Uterus (tissue), 4 donors: Measurements from ENCODE around the gene IQSEC3. TPM values are rescaled to one million over a fixed set of nuclear protein-coding genes. Genes with fewer than 3 reads are reported as not detected.

Experiments
- DNase-seq, 2 donors: peaks; one replicate each; pipeline ENCODE4 v3.0.0-alpha.2; 2019 to 2020
- H3K27ac ChIP-seq, 2 donors: fragments of 200-600 bp; sonication (generic); 1 replicate in 1 of 2; 2 replicates in 1 of 2; pipeline ENCODE4 v1.5.1; 2016 to 2018
- H3K27me3 ChIP-seq, 2 donors: fragments of 200-600 bp; sonication (generic); one replicate each; pipeline ENCODE4 v1.5.1; 2018 to 2019; ENCODE audit warnings: control low read depth in 1 of 2
- H3K36me3 ChIP-seq, 2 donors: fragments of 200-600 bp; sonication (generic); one replicate each; pipeline ENCODE4 v1.5.1; 2019; ENCODE audit warnings: control low read depth in 1 of 2
- H3K4me1 ChIP-seq, 2 donors: fragments of 200-600 bp; sonication (generic); one replicate each; pipeline ENCODE4 v1.5.1; 2018 to 2019; ENCODE audit warnings: control low read depth in 1 of 2
- H3K4me3 ChIP-seq, 2 donors: fragments of 200-600 bp; sonication (generic); 1 replicate in 1 of 2; 2 replicates in 1 of 2; pipeline ENCODE4 v1.5.1; 2018 to 2019; ENCODE audit warnings: mild to moderate bottlenecking in 1 of 2
- H3K9me3 ChIP-seq, 2 donors: fragments of 200-600 bp; sonication (generic); one replicate each; pipeline ENCODE4 v1.5.1; 2019; ENCODE audit warnings: control low read depth in 1 of 2
- CTCF ChIP-seq, 4 experiments: fragments of 200-600 bp in 2 of 4; fragments of 450-650 bp in 2 of 4; sonication (generic) in 2 of 4; IDR thresholded peaks; one replicate each; pipeline ENCODE4 v1.5.1; 2016 to 2019; ENCODE audit warnings: antibody characterized with exemption in 4 of 4, mild to moderate bottlenecking in 2 of 4, moderate library complexity in 1 of 4
- POLR2A ChIP-seq, 2 donors: fragments of 450-650 bp; IDR thresholded peaks; one replicate each; pipeline ENCODE4 v1.6.1; 2016; ENCODE audit warnings: antibody characterized with exemption in 2 of 2, mild to moderate bottlenecking in 1 of 2, moderate library complexity in 1 of 2
- intact Hi-C: fragments of 100-400 bp; cut with DNase I; formaldehyde crosslinking; loops from one replicate; pipeline ENCODE4 v1.15.1; 2023; ENCODE audit warnings: low total_unique reads
- total RNA-seq, 4 donors: library from RNA; depleted of rRNA in 3 of 4; stranded (reverse); fragments of >200 nt in 3 of 4; gene quantifications; one replicate each; pipeline versions ENCODE4 v1.1.0 to v1.2.4, GENCODE V29; 2014 to 2023
- donor health status: DM: yes; HTN: yes; CAD: no.

The IQSEC3 gene
- total RNA-seq, 4 donors from 2014 or later: under 0.01 to 2.9 (median 1.3) TPM

- DNase-seq: no peak
- no peaks in the 10 kb centered on the region for H3K9me3 ChIP-seq
Measured at GRCh38 chr12:85191-85666, 18.7 kb downstream of the IQSEC3 start.

GRCh38 chr12:87315-87714 is 20.7 kb downstream of the IQSEC3 start:
- Histone ChIP-seq H3K27me3 (no peaks in the 10 kb centered on the region), H3K27ac (no peak overlapping the region), H3K4me1 (no peaks in the 10 kb centered on the region), H3K4me3 (no peak overlapping the region), H3K36me3 (no peaks in the 10 kb centered on the region), H3K9me3 (no peaks in the 10 kb centered on the region)
- TF ChIP-seq CTCF (IDR thresholded peaks at IDR 0.05) (no peak), POLR2A (IDR thresholded peaks at IDR 0.05) (no peak)
- intact Hi-C loops: no loop called here
- no peak for DNase-seq

More at GRCh38 chr12:85191-85666, 18.7 kb downstream of the IQSEC3 start:
- intact Hi-C loops: no loop called here
- no peak overlapping the region for H3K4me3 ChIP-seq
- H3K27ac ChIP-seq: no peak overlapping the region
- TF ChIP-seq CTCF (IDR thresholded peaks at IDR 0.05) (no peak), POLR2A (IDR thresholded peaks at IDR 0.05) (no peak)
- H3K27me3 ChIP-seq: no peaks in the 10 kb centered on the region
- H3K4me1 ChIP-seq: no peaks in the 10 kb centered on the region
- H3K36me3 ChIP-seq: no peaks in the 10 kb centered on the region

GRCh38 chr12:87856-88255 is 21.3 kb downstream of the IQSEC3 start:
- DNase-seq: no peak
- Histone ChIP-seq H3K4me3 (no peak overlapping the region), H3K27ac (no peak overlapping the region), H3K27me3 (no peaks in the 10 kb centered on the region), H3K36me3 (no peaks in the 10 kb centered on the region), H3K9me3 (no peaks in the 10 kb centered on the region), H3K4me1 (no peaks in the 10 kb centered on the region)
- TF ChIP-seq CTCF (IDR thresholded peaks at IDR 0.05) (no peak), POLR2A (IDR thresholded peaks at IDR 0.05) (no peak)
- intact Hi-C loops: no loop called here

- no peak overlapping the region for H3K27ac ChIP-seq
- no peak overlapping the region for H3K4me3 ChIP-seq
- DNase-seq: no peak
- H3K9me3 ChIP-seq: no peaks in the 10 kb centered on the region
- no peaks in the 10 kb centered on the region for H3K4me1 ChIP-seq
- no peak for TF ChIP-seq POLR2A (IDR thresholded peaks at IDR 0.05)
- TF ChIP-seq CTCF (IDR thresholded peaks at IDR 0.05): no peak
- H3K36me3 ChIP-seq: no peaks in the 10 kb centered on the region
- no peaks in the 10 kb centered on the region for H3K27me3 ChIP-seq
- intact Hi-C loops: no loop called here
Measured at GRCh38 chr12:89653-90052, 23.1 kb downstream of the IQSEC3 start.

- intact Hi-C loops: no loop called here
- no peak overlapping the region for H3K4me3 ChIP-seq
- H3K27ac ChIP-seq: no peak overlapping the region
- H3K9me3 ChIP-seq: no peaks in the 10 kb centered on the region
- H3K36me3 ChIP-seq: no peaks in the 10 kb centered on the region
- H3K4me1 ChIP-seq: no peaks in the 10 kb centered on the region
- TF ChIP-seq POLR2A (IDR thresholded peaks at IDR 0.05) (no peak), CTCF (IDR thresholded peaks at IDR 0.05) (no peak)
- H3K27me3 ChIP-seq: no peaks in the 10 kb centered on the region
- no peak for DNase-seq
Measured at GRCh38 chr12:91213-91612, 24.6 kb downstream of the IQSEC3 start.
